Spleen (tissue), 11 donors: ENCODE measurements around the gene CLEC3B. TPM values are rescaled to one million over a fixed set of nuclear protein-coding genes. Genes with fewer than 3 reads are reported as not detected.
"Not testable (repeated sequence)": the region's sequence is repeated elsewhere in the genome, so short reads cannot be mapped to it uniquely, and the experiment has no call there.

Experiments
- DNase-seq: peaks from one replicate; pipeline ENCODE4 v3.0.0-alpha.2; 2020
- H3K27ac ChIP-seq, 8 donors: fragments of 200-600 bp; sonication (generic) in 7 of 8; 1 replicate in 4 of 8; 2 replicates in 4 of 8; pipeline versions ENCODE4 v1.5.0 to v1.8.0; 2016 to 2021; ENCODE audit warnings: inconsistent platforms in 4 of 8, mild to moderate bottlenecking in 4 of 8, moderate library complexity in 1 of 8
- H3K27me3 ChIP-seq, 7 donors: fragments of 200-600 bp; sonication (generic) in 6 of 7; replicated peaks in 1 of 7; 1 replicate in 4 of 7; 2 replicates in 3 of 7; pipeline versions ENCODE4 v1.5.0 to v1.8.0; 2016 to 2021; ENCODE audit warnings: inconsistent platforms in 3 of 7, mild to moderate bottlenecking in 1 of 7
- H3K36me3 ChIP-seq, 6 donors: fragments of 200-600 bp; sonication (generic) in 5 of 6; 1 replicate in 4 of 6; 2 replicates in 2 of 6; pipeline versions ENCODE4 v1.5.0 to v1.8.0; 2016 to 2021; ENCODE audit warnings: inconsistent platforms in 2 of 6
- H3K4me1 ChIP-seq, 6 donors: fragments of 200-600 bp; sonication (generic) in 5 of 6; 1 replicate in 3 of 6; 2 replicates in 3 of 6; pipeline versions ENCODE4 v1.5.0 to v1.8.0; 2016 to 2021; ENCODE audit warnings: inconsistent platforms in 3 of 6
- H3K4me3 ChIP-seq, 8 donors: fragments of 200-600 bp; sonication (generic) in 7 of 8; 1 replicate in 4 of 8; 2 replicates in 4 of 8; pipeline versions ENCODE4 v1.5.0 to v1.8.0; 2016 to 2021; ENCODE audit warnings: inconsistent platforms in 4 of 8, mild to moderate bottlenecking in 4 of 8, moderate library complexity in 2 of 8
- H3K9me3 ChIP-seq, 8 donors: fragments of 200-600 bp; sonication (generic) in 7 of 8; 1 replicate in 4 of 8; 2 replicates in 4 of 8; pipeline versions ENCODE4 v1.5.0 to v1.8.0; 2016 to 2021; ENCODE audit warnings: inconsistent platforms in 4 of 8
- CTCF ChIP-seq, 11 experiments: fragments of 200-600 bp in 7 of 11; fragments of 450-650 bp in 4 of 11; sonication (generic) in 4 of 11; IDR thresholded peaks in 8 of 11; conservative IDR thresholded peaks in 3 of 11; 1 replicate in 7 of 11; 2 replicates in 4 of 11; pipeline versions ENCODE4 v1.4.0 to v1.8.0; 2016 to 2021; ENCODE audit warnings: antibody characterized with exemption in 11 of 11, inconsistent platforms in 4 of 11, mild to moderate bottlenecking in 1 of 11
- POLR2A ChIP-seq, 3 donors: fragments of 450-650 bp; IDR thresholded peaks; one replicate each; pipeline ENCODE4 v1.5.1; 2017; ENCODE audit warnings: antibody characterized with exemption in 3 of 3, mild to moderate bottlenecking in 1 of 3
- POLR2AphosphoS5 ChIP-seq, 3 donors: sonication (generic); formaldehyde crosslinking; IDR thresholded peaks; one replicate each; pipeline ENCODE4 v1.5.1; 2017; ENCODE audit warnings: antibody characterized with exemption in 3 of 3
- WGBS, 5 donors: extraction: QIAGEN DNeasy Blood & Tissue Kit in 3 of 5; methylation state at CpG; one replicate each; pipeline versions ENCODE4 v1.1.5 to v1.1.7; 2013 to 2018; 5-methylcytosine and 5-hydroxymethylcytosine counted together
- intact Hi-C: fragments of 100-400 bp; cut with DNase I; formaldehyde crosslinking; loops from one replicate; pipeline ENCODE4 v1.15.0; 2023; ENCODE audit warnings: low total_unique reads
- polyA plus RNA-seq, 3 donors: library from polyadenylated mRNA; stranded (reverse); fragments of 200-250 nt; gene quantifications; one replicate each; pipeline ENCODE4 v1.2.1, GENCODE V29; 2013
- total RNA-seq, 7 donors: library from RNA; depleted of rRNA in 3 of 7; stranded (reverse); fragments of >200 nt in 3 of 7; fragmentation: NEBNext Ultra II Directional in 4 of 7; extraction: Animal tissue kit (Norgen Biotek cat#: 25700) in 4 of 7; gene quantifications; one replicate each; pipeline versions ENCODE4 v1.1.0 to v1.2.1, GENCODE V29; 2016 to 2021
- donor health status: healthy with polysubstance abuse.
- donor health status: DM: no; HTN: no; CAD: no; lungs with moderate emphysema.
- donor health status: DM: no; HTN: no; CAD: no.
- donor health status: Bipolar disorder and iron deficiency.
- donor health status: healthy.
- donor health status: DM: no; HTN: no; CAD: no.
- donor health status: DM: yes; HTN: yes; CAD: no.

Gene CLEC3B
- total and polyA plus RNA-seq, 10 donors = 68.6 to 409 (median 280) TPM

- no peak for TF ChIP-seq POLR2AphosphoS5 (IDR thresholded peaks at IDR 0.05)
- TF ChIP-seq CTCF (IDR thresholded peaks at IDR 0.05 in 8 of 11, conservative IDR thresholded peaks at IDR 0.05 in 3 of 11) = no peak
- TF ChIP-seq POLR2A (IDR thresholded peaks at IDR 0.05) = no peak
- no peak for DNase-seq
- whole genome bisulfite sequencing, 5 donors = 85 to 96% (median 92%) methylated on average over 6 of the region's 6 CpGs
Observed at GRCh38 chr3:45051685-45052084, 25.6 kb downstream of the CLEC3B start.

GRCh38 chr3:45053805-45054195 is 27.7 kb downstream of the CLEC3B start:
- intact Hi-C loops = loop anchor here (10.0 kb wide), 1 partner anchor 431 kb away; no protein-coding TSS in a partner anchor
- H3K36me3 ChIP-seq, H3K27me3 ChIP-seq, H3K4me3 ChIP-seq, H3K9me3 ChIP-seq, DNase-seq: not testable (repeated sequence)
- 19 to 84% (median 46%) methylated on average over 1 of the region's 1 CpG for WGBS, 5 donors
- Histone ChIP-seq H3K4me1 (peaks cover 0 to 43% (median 14%) of the 10 kb centered on the region in 6 donors), H3K27ac (peak overlapping the region in 2 of 8 donors; percentile 61 to 65)

More at GRCh38 chr3:45051685-45052084, 25.6 kb downstream of the CLEC3B start:
- Histone ChIP-seq H3K9me3 (no peaks in the 10 kb centered on the region), H3K27me3 (peaks cover 0 to 17% (median 0%) of the 10 kb centered on the region in 7 donors), H3K4me3 (no peak overlapping the region), H3K36me3 (no peaks in the 10 kb centered on the region), H3K4me1 (peaks cover 0 to 31% (median 10%) of the 10 kb centered on the region in 6 donors), H3K27ac (no peak overlapping the region)
- intact Hi-C loops = loop anchor here (10.0 kb wide), 1 partner anchor 433 kb away; no protein-coding TSS in a partner anchor

GRCh38 chr3:45054196-45054857 is 28.2 kb downstream of the CLEC3B start:
- Histone ChIP-seq H3K27ac (peak overlapping the region in 5 of 8 donors; percentile 10 to 65 (median 57)), H3K4me1 (peaks cover 0 to 43% (median 14%) of the 10 kb centered on the region in 6 donors), H3K36me3 (no peaks in the 10 kb centered on the region), H3K9me3 (no peaks in the 10 kb centered on the region), H3K4me3 (no peak overlapping the region), H3K27me3 (peaks cover 0 to 4% (median 0%) of the 10 kb centered on the region in 7 donors)
- no peak for TF ChIP-seq POLR2AphosphoS5 (IDR thresholded peaks at IDR 0.05)
- no peak for TF ChIP-seq CTCF (IDR thresholded peaks at IDR 0.05 in 8 of 11, conservative IDR thresholded peaks at IDR 0.05 in 3 of 11)
- TF ChIP-seq POLR2A (IDR thresholded peaks at IDR 0.05) = no peak
- intact Hi-C loops = loop anchor here (10.0 kb wide), 1 partner anchor 430 kb away; no protein-coding TSS in a partner anchor
- WGBS, 5 donors = 67 to 80% (median 79%) methylated on average over 3 of the region's 3 CpGs
- DNase-seq = no peak

GRCh38 chr3:45055032-45055410 is 28.9 kb downstream of the CLEC3B start:
- H3K9me3 ChIP-seq = no peaks in the 10 kb centered on the region
- H3K4me3 ChIP-seq = no peak overlapping the region
- DNase-seq = no peak
- 39 to 59% (median 46%) methylated on average over 2 of the region's 2 CpGs for WGBS, 5 donors
- peaks cover 0 to 43% (median 14%) of the 10 kb centered on the region in 6 donors for H3K4me1 ChIP-seq
- no peak for TF ChIP-seq POLR2A (IDR thresholded peaks at IDR 0.05)
- no peak for TF ChIP-seq POLR2AphosphoS5 (IDR thresholded peaks at IDR 0.05)
- TF ChIP-seq CTCF (IDR thresholded peaks at IDR 0.05 in 8 of 11, conservative IDR thresholded peaks at IDR 0.05 in 3 of 11) = no peak
- H3K27ac ChIP-seq = peak overlapping the region in 6 of 8 donors; percentile 3 to 65 (median 45)
- no peaks in the 10 kb centered on the region for H3K36me3 ChIP-seq
- intact Hi-C loops = loop anchor here (10.0 kb wide), 1 partner anchor 430 kb away; no protein-coding TSS in a partner anchor
- peaks cover 0 to under 1% (median 0%) of the 10 kb centered on the region in 7 donors for H3K27me3 ChIP-seq
